Tibial artery (tissue), 4 donors: ENCODE measurements around the gene PARP16.

ENCODE experiments used
- DNase-seq, 2 donors: peaks; one replicate each; pipeline ENCODE4 v3.0.0-alpha.2; 2019
- H3K27ac ChIP-seq, 2 donors: fragments of 200-600 bp; sonication (generic) in 1 of 2; 1 replicate in 1 of 2; 2 replicates in 1 of 2; pipeline ENCODE4 v1.5.1; 2018 to 2019; ENCODE audit warnings: mild to moderate bottlenecking in 1 of 2
- H3K27me3 ChIP-seq, 2 donors: fragments of 200-600 bp; sonication (generic) in 1 of 2; one replicate each; pipeline versions ENCODE4 v1.5.1 to v1.6.0; 2016 to 2019
- H3K36me3 ChIP-seq, 3 donors: fragments of 200-600 bp; sonication (generic) in 2 of 3; one replicate each; pipeline ENCODE4 v1.5.1; 2016 to 2019; ENCODE audit warnings: mild to moderate bottlenecking in 2 of 3
- H3K4me1 ChIP-seq, 4 donors: fragments of 200-600 bp; sonication (generic) in 2 of 4; 1 replicate in 3 of 4; 2 replicates in 1 of 4; pipeline ENCODE4 v1.5.1; 2016 to 2019
- H3K4me3 ChIP-seq, 2 donors: fragments of 200-600 bp; sonication (generic) in 1 of 2; 1 replicate in 1 of 2; 2 replicates in 1 of 2; pipeline ENCODE4 v1.5.1; 2018 to 2019; ENCODE audit warnings: mild to moderate bottlenecking in 2 of 2
- H3K9me3 ChIP-seq, 3 donors: fragments of 200-600 bp; sonication (generic) in 1 of 3; one replicate each; pipeline ENCODE4 v1.5.1; 2016 to 2019
- intact Hi-C: fragments of 100-400 bp; cut with DNase I; formaldehyde crosslinking; loops from one replicate; pipeline ENCODE4 v1.15.0; 2023; ENCODE audit warnings: low total_unique reads
- TF ChIP-seq, protein P1 (sequence below), 2 experiments: fragments of 200-600 bp in 1 of 2; fragments of 450-650 bp in 1 of 2; IDR thresholded peaks; one replicate each; pipeline ENCODE4 v1.5.1; 2017 to 2019; ENCODE audit warnings: antibody characterized with exemption in 2 of 2, mild to moderate bottlenecking in 1 of 2, moderate library complexity in 1 of 2

Gene PARP16

DNA sequence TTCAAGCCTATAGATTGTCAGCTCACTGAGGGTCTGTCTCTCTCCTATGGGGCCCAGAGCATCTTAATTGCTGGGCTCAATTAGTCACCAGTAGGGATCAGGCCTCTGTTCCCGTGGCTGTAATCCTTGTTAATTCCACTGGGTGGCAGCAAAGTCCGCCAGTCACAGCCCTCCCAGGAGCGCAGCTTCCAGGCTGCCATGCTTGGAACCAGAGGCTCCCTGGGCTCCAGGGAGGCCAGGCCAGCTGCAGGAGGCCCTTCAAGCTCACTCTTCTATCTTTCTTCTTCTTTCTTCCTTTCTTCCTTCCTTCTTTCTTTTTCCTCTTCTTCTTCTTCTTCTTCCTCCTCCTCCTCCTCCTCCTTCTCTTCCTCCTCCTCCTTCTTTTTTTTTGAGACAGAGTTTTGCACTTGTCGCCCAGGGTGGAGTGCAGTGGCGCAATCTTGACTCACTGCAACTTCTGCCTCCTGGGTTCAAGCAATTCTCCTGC is 32.2 kb upstream of the PARP16 start:
- TF ChIP-seq, protein P1, sequence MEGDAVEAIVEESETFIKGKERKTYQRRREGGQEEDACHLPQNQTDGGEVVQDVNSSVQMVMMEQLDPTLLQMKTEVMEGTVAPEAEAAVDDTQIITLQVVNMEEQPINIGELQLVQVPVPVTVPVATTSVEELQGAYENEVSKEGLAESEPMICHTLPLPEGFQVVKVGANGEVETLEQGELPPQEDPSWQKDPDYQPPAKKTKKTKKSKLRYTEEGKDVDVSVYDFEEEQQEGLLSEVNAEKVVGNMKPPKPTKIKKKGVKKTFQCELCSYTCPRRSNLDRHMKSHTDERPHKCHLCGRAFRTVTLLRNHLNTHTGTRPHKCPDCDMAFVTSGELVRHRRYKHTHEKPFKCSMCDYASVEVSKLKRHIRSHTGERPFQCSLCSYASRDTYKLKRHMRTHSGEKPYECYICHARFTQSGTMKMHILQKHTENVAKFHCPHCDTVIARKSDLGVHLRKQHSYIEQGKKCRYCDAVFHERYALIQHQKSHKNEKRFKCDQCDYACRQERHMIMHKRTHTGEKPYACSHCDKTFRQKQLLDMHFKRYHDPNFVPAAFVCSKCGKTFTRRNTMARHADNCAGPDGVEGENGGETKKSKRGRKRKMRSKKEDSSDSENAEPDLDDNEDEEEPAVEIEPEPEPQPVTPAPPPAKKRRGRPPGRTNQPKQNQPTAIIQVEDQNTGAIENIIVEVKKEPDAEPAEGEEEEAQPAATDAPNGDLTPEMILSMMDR (IDR thresholded peaks at IDR 0.05), result peak; percentile 89 to 95
- intact Hi-C loops, result loop anchor here (1.0 kb wide), 1 partner anchor 66 kb away; no protein-coding TSS in a partner anchor
- H3K4me3 ChIP-seq, result no peak overlapping the region
- no peaks in the 10 kb centered on the region for H3K36me3 ChIP-seq
- peak; percentile 65 to 84 for DNase-seq
- H3K4me1 ChIP-seq, result no peaks in the 10 kb centered on the region
- H3K9me3 ChIP-seq, result no peaks in the 10 kb centered on the region
- H3K27ac ChIP-seq, result no peak overlapping the region
- H3K27me3 ChIP-seq, result peaks cover 0 to 25% of the 10 kb centered on the region in 2 donors

DNA sequence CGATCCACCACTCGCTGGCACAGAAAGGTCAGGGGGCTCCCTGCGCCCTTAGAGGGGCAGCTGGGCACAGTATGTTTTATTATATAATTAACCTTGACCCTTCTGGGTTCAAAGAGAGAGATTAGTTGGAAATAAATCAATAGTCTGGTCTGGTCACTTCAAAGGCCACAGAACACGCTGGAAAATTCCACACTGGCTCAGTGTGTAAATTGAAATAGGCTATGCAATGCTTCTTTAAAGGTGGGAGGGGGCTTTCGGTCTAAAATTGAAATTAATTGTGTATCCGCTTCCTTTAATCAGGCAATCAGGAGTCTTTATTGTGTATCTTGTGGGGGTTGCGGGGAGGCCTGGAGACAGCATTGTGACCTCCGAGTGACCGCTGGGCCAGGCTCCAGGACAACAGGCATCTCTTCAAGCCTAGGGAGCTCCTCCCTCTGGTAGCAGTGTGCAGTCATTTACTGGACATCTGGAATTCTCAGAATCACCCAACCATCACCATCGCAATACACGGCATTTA is 25.8 kb upstream of the PARP16 start:
- no peak overlapping the region for H3K27ac ChIP-seq
- DNase-seq, result no peak

DNA sequence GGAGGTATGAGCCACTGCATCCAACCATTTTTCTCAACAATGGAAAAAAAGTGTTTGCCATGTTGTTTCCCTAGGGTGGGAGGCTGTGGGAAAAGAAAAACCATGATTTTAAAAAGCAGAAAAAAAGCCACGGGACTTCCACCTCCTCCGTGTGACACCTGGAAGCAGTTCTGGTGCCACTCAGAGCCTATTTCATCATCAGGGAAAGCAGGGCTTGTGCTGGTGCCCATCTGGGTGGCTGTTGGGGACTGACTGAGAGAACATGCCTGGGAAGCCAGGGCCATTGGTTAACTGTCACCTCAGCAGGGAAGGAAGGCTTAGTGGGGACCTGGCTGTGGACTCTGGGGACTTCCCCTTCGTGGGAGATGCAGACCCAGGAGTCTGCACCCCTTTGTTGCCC is 25.1 kb upstream of the PARP16 start:
- no peak for DNase-seq
- intact Hi-C loops, result no loop called here
- Histone ChIP-seq H3K4me1 (no peaks in the 10 kb centered on the region), H3K4me3 (no peak overlapping the region), H3K27me3 (peaks cover 0 to 11% of the 10 kb centered on the region in 2 donors), H3K27ac (no peak overlapping the region), H3K9me3 (no peaks in the 10 kb centered on the region), H3K36me3 (no peaks in the 10 kb centered on the region)
- TF ChIP-seq, protein P1 (IDR thresholded peaks at IDR 0.05), result no peak

More for the DNA sequence above, 25.8 kb upstream of the PARP16 start:
- H3K4me1 ChIP-seq, result no peaks in the 10 kb centered on the region
- TF ChIP-seq, protein P1 (IDR thresholded peaks at IDR 0.05), result no peak
- no peaks in the 10 kb centered on the region for H3K36me3 ChIP-seq
- no peaks in the 10 kb centered on the region for H3K9me3 ChIP-seq
- intact Hi-C loops, result no loop called here
- H3K4me3 ChIP-seq, result no peak overlapping the region
- H3K27me3 ChIP-seq, result peaks cover 0 to 11% of the 10 kb centered on the region in 2 donors

DNA sequence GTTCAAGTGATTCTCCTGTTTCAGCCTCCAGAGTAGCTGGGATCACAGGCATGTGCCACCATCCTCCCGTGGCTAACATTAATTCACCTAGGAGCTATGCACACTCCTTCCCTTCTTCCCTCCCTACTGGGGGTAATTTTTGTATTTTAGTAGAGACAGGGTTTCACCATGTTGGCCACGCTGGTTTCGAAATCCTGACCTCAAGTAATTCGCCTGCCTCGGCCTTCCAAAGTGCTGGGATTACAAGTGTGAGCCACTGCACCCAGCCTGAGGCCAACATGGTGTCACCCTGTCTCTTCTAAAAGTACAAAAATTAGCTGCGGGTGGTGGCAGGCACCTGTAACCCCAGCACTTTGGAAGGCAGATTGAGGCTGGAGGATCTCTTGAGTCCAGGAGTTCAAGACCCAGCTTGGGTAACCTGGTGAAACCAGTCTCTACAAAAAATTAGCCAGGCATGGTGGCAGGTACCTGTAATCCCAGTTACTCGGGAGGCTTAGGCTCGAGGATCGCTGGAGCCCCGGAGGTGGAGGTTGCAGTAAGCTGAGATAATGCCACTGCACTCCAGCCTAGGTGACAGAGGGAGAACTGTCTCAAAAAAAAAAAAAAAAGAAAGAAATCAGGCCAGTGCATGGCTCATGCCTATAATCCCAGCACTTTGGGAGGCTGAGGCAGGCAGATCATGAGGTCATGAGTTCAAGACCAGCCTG is 23.9 kb upstream of the PARP16 start:
- H3K36me3 ChIP-seq, result no peaks in the 10 kb centered on the region
- intact Hi-C loops, result no loop called here
- H3K27me3 ChIP-seq, result peaks cover 0 to 4% of the 10 kb centered on the region in 2 donors
- no peak for DNase-seq
- H3K4me3 ChIP-seq, result no peak overlapping the region
- H3K4me1 ChIP-seq, result no peaks in the 10 kb centered on the region
- no peaks in the 10 kb centered on the region for H3K9me3 ChIP-seq
- TF ChIP-seq, protein P1 (IDR thresholded peaks at IDR 0.05), result no peak
- H3K27ac ChIP-seq, result no peak overlapping the region

DNA sequence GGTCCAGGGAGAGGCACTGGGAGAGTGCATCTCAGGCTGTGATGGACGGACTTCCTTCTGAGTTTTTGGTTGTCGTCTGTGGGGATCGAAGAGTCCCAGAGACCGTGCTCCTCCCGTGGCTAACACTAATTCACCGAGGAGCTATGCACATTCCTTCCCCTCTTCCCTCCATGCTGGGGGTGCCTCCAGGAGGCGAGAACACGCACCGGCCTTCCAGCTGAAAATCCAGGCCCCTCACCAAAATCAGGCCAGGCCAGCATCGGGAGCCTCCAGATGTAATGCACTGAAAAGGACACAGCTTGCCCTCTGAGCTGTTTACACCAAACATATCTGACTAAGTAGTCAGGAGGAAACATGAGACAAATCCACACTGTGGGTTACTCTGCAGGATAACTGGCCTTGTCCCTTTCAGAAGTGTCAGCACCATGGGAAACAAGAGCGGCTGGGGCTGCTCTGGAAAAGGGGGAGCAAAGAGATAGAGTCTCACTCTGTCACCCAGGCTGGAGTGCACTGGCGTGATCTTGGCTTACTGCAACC is 23.3 kb upstream of the PARP16 start:
- DNase-seq, result no peak
- TF ChIP-seq, protein P1 (IDR thresholded peaks at IDR 0.05), result no peak
- intact Hi-C loops, result loop anchor here (10.0 kb wide), 1 partner anchor 275 kb away; no protein-coding TSS in a partner anchor
- Histone ChIP-seq H3K27ac (no peak overlapping the region), H3K9me3 (no peaks in the 10 kb centered on the region), H3K4me1 (peaks cover 0 to 6% (median 0%) of the 10 kb centered on the region in 4 donors), H3K27me3 (no peaks in the 10 kb centered on the region), H3K36me3 (no peaks in the 10 kb centered on the region), H3K4me3 (no peak overlapping the region)
